ENCODE data around the gene RAB6B. TPM values are rescaled to one million over a fixed set of nuclear protein-coding genes. Genes with fewer than 3 reads are reported as not detected.

The RAB6B gene
- polyA plus RNA-seq, 1 donor (not counting 4 experiments of a cell fraction or from before 2014, with no cell fraction given) = 2.2 TPM

GRCh38 chr3:133896002-133896761 lies 500 bp upstream of the RAB6B start:
- Histone ChIP-seq H3K36me3 (ENCODE audit: control insufficient read depth in 2 of 2, extremely low read depth in 1 of 2, insufficient read depth in 2 of 2, low read length in 2 of 2) (no peaks in the 10 kb centered on the region), H3K79me2 (ENCODE audit: control insufficient read depth, insufficient read depth, low read length) (no peaks in the 10 kb centered on the region), H3K9me3 (ENCODE audit: control insufficient read depth, low read depth, low read length) (no peaks in the 10 kb centered on the region), H3K27me3 (ENCODE audit: control insufficient read depth, extremely low read depth, insufficient read depth, low read length) (peaks cover 46% of the 10 kb centered on the region), H3K27ac (ENCODE audit: control insufficient read depth, insufficient read depth, low read length) (no peak overlapping the region), H4K20me1 (ENCODE audit: control insufficient read depth, extremely low read depth, insufficient read depth, low read length) (no peaks in the 10 kb centered on the region), H2AFZ (ENCODE audit: control insufficient read depth, low read length) (peak overlapping the region; percentile 41), H3K4me3 (ENCODE audit: control insufficient read depth in 2 of 3, extremely low read depth in 1 of 3, insufficient read depth in 2 of 3, low read depth in 1 of 3, low read length in 3 of 3) (peak overlapping the region; percentile 56 to 73 (median 61)), H3K9me1 (ENCODE audit: control insufficient read depth, extremely low read depth, insufficient read depth, low read length) (no peaks in the 10 kb centered on the region), H3K9ac (ENCODE audit: control insufficient read depth, extremely low read depth, insufficient read depth, low read length) (peak overlapping the region; percentile 31), H3K4me2 (ENCODE audit: control insufficient read depth, extremely low read depth, insufficient read depth, low read depth, low read length) (peak overlapping the region; percentile 67), H3K4me1 (ENCODE audit: control insufficient read depth, extremely low read depth, insufficient read depth, low read length) (no peaks in the 10 kb centered on the region)
- FAIRE-seq = no peak
- dilution Hi-C loops (cut with MboI; ENCODE audit: extremely low pct_ligation_motif_present, low sequenced_read_pairs) = no loop called here
- TF ChIP-seq CTCF (optimal IDR thresholded peaks at IDR 0.05 in 1 of 3, IDR thresholded peaks at IDR 0.05 in 1 of 3, conservative IDR thresholded peaks at IDR 0.05 in 1 of 3; ENCODE audit: extremely low read depth in 1 of 3, insufficient read depth in 2 of 3, low read length in 3 of 3) = no peak
- TF ChIP-seq EZH2 (IDR thresholded peaks at IDR 0.05; ENCODE audit: low read length) = peak; percentile 59
- DNase-seq (ENCODE audit: low read depth, low spot score) = no peak

GRCh38 chr3:133894353-133895207 lies 1.1 kb downstream of the RAB6B start:
- H3K4me3 ChIP-seq (ENCODE audit: control insufficient read depth in 2 of 3, extremely low read depth in 1 of 3, insufficient read depth in 2 of 3, low read depth in 1 of 3, low read length in 3 of 3) = peak overlapping the region in 1 of 3 experiments; percentile 61
- H3K79me2 ChIP-seq (ENCODE audit: control insufficient read depth, insufficient read depth, low read length) = no peaks in the 10 kb centered on the region
- H4K20me1 ChIP-seq (ENCODE audit: control insufficient read depth, extremely low read depth, insufficient read depth, low read length) = no peaks in the 10 kb centered on the region
- no peaks in the 10 kb centered on the region for H3K9me1 ChIP-seq (ENCODE audit: control insufficient read depth, extremely low read depth, insufficient read depth, low read length)
- FAIRE-seq (no peak), DNase-seq (ENCODE audit: low read depth, low spot score) (no peak)
- no peaks in the 10 kb centered on the region for H3K9me3 ChIP-seq (ENCODE audit: control insufficient read depth, low read depth, low read length)
- no peaks in the 10 kb centered on the region for H3K4me1 ChIP-seq (ENCODE audit: control insufficient read depth, extremely low read depth, insufficient read depth, low read length)
- H3K27ac ChIP-seq (ENCODE audit: control insufficient read depth, insufficient read depth, low read length) = no peak overlapping the region
- H3K4me2 ChIP-seq (ENCODE audit: control insufficient read depth, extremely low read depth, insufficient read depth, low read depth, low read length) = peak overlapping the region; percentile 36
- H3K27me3 ChIP-seq (ENCODE audit: control insufficient read depth, extremely low read depth, insufficient read depth, low read length) = peaks cover 50% of the 10 kb centered on the region
- no peaks in the 10 kb centered on the region for H3K36me3 ChIP-seq (ENCODE audit: control insufficient read depth in 2 of 2, extremely low read depth in 1 of 2, insufficient read depth in 2 of 2, low read length in 2 of 2)
- H3K9ac ChIP-seq (ENCODE audit: control insufficient read depth, extremely low read depth, insufficient read depth, low read length) = no peak overlapping the region
- TF ChIP-seq EZH2 (IDR thresholded peaks at IDR 0.05; ENCODE audit: low read length) (peak; percentile 84), CTCF (optimal IDR thresholded peaks at IDR 0.05 in 1 of 3, IDR thresholded peaks at IDR 0.05 in 1 of 3, conservative IDR thresholded peaks at IDR 0.05 in 1 of 3; ENCODE audit: extremely low read depth in 1 of 3, insufficient read depth in 2 of 3, low read length in 3 of 3) (no peak)
- dilution Hi-C loops (cut with MboI; ENCODE audit: extremely low pct_ligation_motif_present, low sequenced_read_pairs) = no loop called here
- no peak overlapping the region for H2AFZ ChIP-seq (ENCODE audit: control insufficient read depth, low read length)
